Right lobe of liver (tissue), 4 donors: ENCODE data around the gene MRPL41.

Source experiments
- POLR2A ChIP-seq: fragments of 450-650 bp; IDR thresholded peaks from one replicate; pipeline ENCODE4 v1.6.1; 2017; ENCODE audit warnings: antibody characterized with exemption, mild to moderate bottlenecking
- TF ChIP-seq, protein P1 (sequence below), 4 donors: fragments of 200-600 bp in 3 of 4; fragments of 450-650 bp in 1 of 4; IDR thresholded peaks; one replicate each; pipeline versions ENCODE4 v1.5.1 to v1.8.0; 2016 to 2022; ENCODE audit warnings: antibody characterized with exemption in 4 of 4, mild to moderate bottlenecking in 2 of 4
- donor health status: DM: no; HTN: no; CAD: no.
- donor health status: DM: no; HTN: no; CAD: no.
- donor health status: DM: no; HTN: yes; CAD: no.

DNA sequence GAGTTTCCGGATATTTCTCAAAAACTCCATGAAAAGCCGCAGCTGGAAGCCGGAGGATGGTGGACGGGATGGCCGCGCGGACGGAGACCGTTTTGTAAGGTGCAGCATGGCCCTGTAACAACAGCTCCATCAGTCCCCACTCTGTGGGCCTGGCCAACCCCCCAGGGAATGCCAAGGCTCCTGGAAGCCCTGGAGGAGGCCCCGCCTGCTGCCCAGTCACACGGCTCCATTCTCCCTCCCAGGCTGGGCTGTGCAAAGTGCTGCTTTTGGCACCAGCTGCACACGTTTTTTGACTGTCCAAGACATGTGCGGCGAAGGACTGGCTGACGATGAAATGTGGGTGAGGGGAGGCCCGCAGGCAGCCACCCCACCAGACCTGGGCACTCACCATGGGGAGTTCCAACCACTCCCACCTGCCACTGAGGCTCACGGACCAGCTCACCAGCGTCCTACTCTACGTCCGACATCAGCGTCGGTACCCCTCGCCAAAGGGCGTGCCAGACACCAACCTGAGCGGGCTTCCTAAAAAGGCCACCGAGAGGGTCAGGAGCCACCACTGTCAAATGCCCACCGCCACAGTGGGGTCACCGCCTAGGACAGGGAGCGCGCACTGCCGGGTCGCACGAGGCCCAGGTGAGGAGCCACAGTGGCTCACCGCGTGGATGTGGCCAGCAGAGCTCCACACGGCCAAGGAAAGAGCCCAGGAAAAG is 28.8 kb upstream of the MRPL41 start:
- TF ChIP-seq, protein P1, sequence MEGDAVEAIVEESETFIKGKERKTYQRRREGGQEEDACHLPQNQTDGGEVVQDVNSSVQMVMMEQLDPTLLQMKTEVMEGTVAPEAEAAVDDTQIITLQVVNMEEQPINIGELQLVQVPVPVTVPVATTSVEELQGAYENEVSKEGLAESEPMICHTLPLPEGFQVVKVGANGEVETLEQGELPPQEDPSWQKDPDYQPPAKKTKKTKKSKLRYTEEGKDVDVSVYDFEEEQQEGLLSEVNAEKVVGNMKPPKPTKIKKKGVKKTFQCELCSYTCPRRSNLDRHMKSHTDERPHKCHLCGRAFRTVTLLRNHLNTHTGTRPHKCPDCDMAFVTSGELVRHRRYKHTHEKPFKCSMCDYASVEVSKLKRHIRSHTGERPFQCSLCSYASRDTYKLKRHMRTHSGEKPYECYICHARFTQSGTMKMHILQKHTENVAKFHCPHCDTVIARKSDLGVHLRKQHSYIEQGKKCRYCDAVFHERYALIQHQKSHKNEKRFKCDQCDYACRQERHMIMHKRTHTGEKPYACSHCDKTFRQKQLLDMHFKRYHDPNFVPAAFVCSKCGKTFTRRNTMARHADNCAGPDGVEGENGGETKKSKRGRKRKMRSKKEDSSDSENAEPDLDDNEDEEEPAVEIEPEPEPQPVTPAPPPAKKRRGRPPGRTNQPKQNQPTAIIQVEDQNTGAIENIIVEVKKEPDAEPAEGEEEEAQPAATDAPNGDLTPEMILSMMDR (IDR thresholded peaks at IDR 0.05), result no peak
- no peak for TF ChIP-seq POLR2A
